ENCODE measurements around the gene PCDH18.
"Not testable (repeated sequence)": the region's sequence is repeated elsewhere in the genome, so short reads cannot be mapped to it uniquely, and the experiment has no call there.

PCDH18 gene

GRCh38 chr4:137531986-137532868 is at the start of gene PCDH18:
Gene PCDH18 (minus strand): TSS chr4:137532494. CDS start chr4:137532088, 406 bp downstream.
- DNase-seq, result no peak

- no peak for DNase-seq
Observed at GRCh38 chr4:137576446-137576845, 44.2 kb upstream of the PCDH18 start.

- no peak for DNase-seq
Observed at GRCh38 chr4:137572647-137573046, 40.4 kb upstream of the PCDH18 start.

- no peak for DNase-seq
Observed at GRCh38 chr4:137572163-137572562, 39.9 kb upstream of the PCDH18 start.

- no peak for DNase-seq
Observed at GRCh38 chr4:137559801-137560200, 27.5 kb upstream of the PCDH18 start.

- DNase-seq, result no peak
Observed at GRCh38 chr4:137558951-137559350, 26.7 kb upstream of the PCDH18 start.

GRCh38 chr4:137545461-137545861 is 13.2 kb upstream of the PCDH18 start:
- no peak for DNase-seq

- no peak for DNase-seq
Observed at GRCh38 chr4:137543648-137544047, 11.4 kb upstream of the PCDH18 start.

GRCh38 chr4:137543198-137543597 is 10.9 kb upstream of the PCDH18 start:
- DNase-seq, result no peak

GRCh38 chr4:137541876-137542646 is 9.8 kb upstream of the PCDH18 start:
- DNase-seq, result no peak

- no peak for DNase-seq
Observed at GRCh38 chr4:137541181-137541580, 8.9 kb upstream of the PCDH18 start.

GRCh38 chr4:137540356-137540755 is 8.1 kb upstream of the PCDH18 start:
- DNase-seq, result no peak

GRCh38 chr4:137538526-137538925 is 6.2 kb upstream of the PCDH18 start:
- no peak for DNase-seq

GRCh38 chr4:137537807-137538206 is 5.5 kb upstream of the PCDH18 start:
- not testable (repeated sequence) for DNase-seq

- no peak for DNase-seq
Observed at GRCh38 chr4:137536789-137537561, 4.7 kb upstream of the PCDH18 start.

GRCh38 chr4:137535718-137536117 is 3.4 kb upstream of the PCDH18 start:
- DNase-seq, result no peak

GRCh38 chr4:137534516-137534915 is 2.2 kb upstream of the PCDH18 start:
- no peak for DNase-seq

- DNase-seq, result no peak
Observed at GRCh38 chr4:137533855-137534254, 1.6 kb upstream of the PCDH18 start.

- DNase-seq, result no peak
Observed at GRCh38 chr4:137532869-137533236, 559 bp upstream of the PCDH18 start.

GRCh38 chr4:137531168-137531985 is 917 bp downstream of the PCDH18 start:
- no peak for DNase-seq

- DNase-seq, result no peak
Observed at GRCh38 chr4:137530176-137530575, 2.1 kb downstream of the PCDH18 start.

GRCh38 chr4:137529432-137529831 is 2.9 kb downstream of the PCDH18 start:
- DNase-seq, result no peak
